ENCODE results near the gene IL23A. TPM values are rescaled to one million over a fixed set of nuclear protein-coding genes. Genes with fewer than 3 reads are reported as not detected.

The IL23A gene
- polyA plus RNA-seq, 3 donors, result 1.0 to 4.8 (median 1.6) TPM

GRCh38 chr12:56362130-56363059, 23.7 kb downstream of the IL23A start, which contains the start of gene APOF:
TSS of gene APOF (minus strand) at chr12:56362857. CDS start at chr12:56362745, 112 bp downstream.
- peaks cover 15% of the 10 kb centered on the region for H4K20me1 ChIP-seq (ENCODE audit: insufficient read depth, low read length)
- H3K4me3 ChIP-seq (replicated peaks in 1 of 3; ENCODE audit: low read depth in 2 of 3, low read length in 3 of 3), result no peak within 1 kb of the TSS
- H3K36me3 ChIP-seq (replicated peaks in 1 of 2; ENCODE audit: control insufficient read depth in 1 of 2, insufficient read depth in 2 of 2, low read length in 2 of 2), result no peaks in the 10 kb centered on the region
- no peak within 1 kb of the TSS for H3K4me2 ChIP-seq (replicated peaks; ENCODE audit: extremely low read depth, low read length, poor library complexity, severe bottlenecking)
- intact Hi-C loops (cut with micrococcal nuclease), result loop anchor here (5.0 to 10.0 kb wide), 3 partner anchors 45 to 102 kb away; partner anchors contain the start of genes CNPY2 (in 2 of the 2), MIP (in 1 of the 2) and SPRYD4 (in 1 of the 2)
- H3K79me2 ChIP-seq (ENCODE audit: insufficient read depth, low read length), result peaks cover 29% of the 10 kb centered on the region
- 95% methylated on average over 3 of the region's 10 CpGs for WGBS (ENCODE audit: insufficient coverage)
- H3K27ac ChIP-seq (ENCODE audit: low read depth in 1 of 2, low read length in 2 of 2), result no peak within 1 kb of the TSS
- peaks cover 19 to 23% of the 10 kb centered on the region in 2 donors for H3K4me1 ChIP-seq (ENCODE audit: control insufficient read depth in 1 of 2, insufficient read depth in 2 of 2, low read length in 2 of 2)
- Mint-ChIP-seq H3K9me3 (no peaks in the 10 kb centered on the region), H3K27me3 (ENCODE audit: low read depth in 3 of 3) (peaks cover 0 to 2% (median 1%) of the 10 kb centered on the region in 3 donors), H3K36me3 (peaks cover 1 to 7% of the 10 kb centered on the region in 2 donors), H3K4me1 (peaks cover 26% of the 10 kb centered on the region), H3K4me3 (no peak within 1 kb of the TSS), H3K27ac (peak within 1 kb of the TSS in 1 of 7 donors; percentile 21)
- H3K9ac ChIP-seq (ENCODE audit: insufficient read depth, low read length, poor library complexity, severe bottlenecking), result no peak within 1 kb of the TSS
- no peak for TF ChIP-seq CTCF (IDR thresholded peaks at IDR 0.05)
- no peaks in the 10 kb centered on the region for H3K27me3 ChIP-seq (ENCODE audit: control insufficient read depth in 2 of 2, insufficient read depth in 2 of 2, low read length in 2 of 2)
- DNase-seq, result no peak
- H3K9me3 ChIP-seq (replicated peaks in 1 of 2; ENCODE audit: control insufficient read depth in 1 of 2, insufficient read depth in 1 of 2, low read length in 2 of 2), result no peaks in the 10 kb centered on the region
- peak within 1 kb of the TSS; percentile 36 for H2AFZ ChIP-seq (ENCODE audit: insufficient read depth, low read depth, low read length, poor library complexity, severe bottlenecking)

GRCh38 chr12:56366948-56367347, 28.3 kb downstream of the IL23A start:
- no peak overlapping the region for H3K9ac ChIP-seq (ENCODE audit: insufficient read depth, low read length, poor library complexity, severe bottlenecking)
- peaks cover 0 to 1% of the 10 kb centered on the region in 2 donors for H3K9me3 ChIP-seq (replicated peaks in 1 of 2; ENCODE audit: control insufficient read depth in 1 of 2, insufficient read depth in 1 of 2, low read length in 2 of 2)
- H3K27ac Mint-ChIP-seq, result no peak overlapping the region
- no peak overlapping the region for H3K4me3 ChIP-seq (replicated peaks in 1 of 3; ENCODE audit: low read depth in 2 of 3, low read length in 3 of 3)
- no peaks in the 10 kb centered on the region for H3K27me3 ChIP-seq (ENCODE audit: control insufficient read depth in 2 of 2, insufficient read depth in 2 of 2, low read length in 2 of 2)
- H3K36me3 Mint-ChIP-seq, result no peaks in the 10 kb centered on the region
- no peaks in the 10 kb centered on the region for H4K20me1 ChIP-seq (ENCODE audit: insufficient read depth, low read length)
- intact Hi-C loops (cut with micrococcal nuclease), result loop anchor here (10.0 kb wide), 2 partner anchors 88 to 98 kb away; partner anchors contain the start of genes MIP (in 1 of the 2) and SPRYD4 (in 1 of the 2)
- no peak overlapping the region for H3K4me2 ChIP-seq (replicated peaks; ENCODE audit: extremely low read depth, low read length, poor library complexity, severe bottlenecking)
- no CpG with 5 or more reads among the region's 3 CpGs for WGBS (ENCODE audit: insufficient coverage)
- TF ChIP-seq CTCF (IDR thresholded peaks at IDR 0.05), result no peak
- H3K27ac ChIP-seq (ENCODE audit: low read depth in 1 of 2, low read length in 2 of 2), result no peak overlapping the region
- H3K36me3 ChIP-seq (replicated peaks in 1 of 2; ENCODE audit: control insufficient read depth in 1 of 2, insufficient read depth in 2 of 2, low read length in 2 of 2), result no peaks in the 10 kb centered on the region
- H3K4me1 Mint-ChIP-seq, result no peaks in the 10 kb centered on the region
- H3K27me3 Mint-ChIP-seq (ENCODE audit: low read depth in 3 of 3), result peaks cover 0 to 2% (median 1%) of the 10 kb centered on the region in 3 donors
- no peak for DNase-seq
- no peak overlapping the region for H3K4me3 Mint-ChIP-seq
- H3K79me2 ChIP-seq (ENCODE audit: insufficient read depth, low read length), result no peaks in the 10 kb centered on the region
- no peaks in the 10 kb centered on the region for H3K4me1 ChIP-seq (ENCODE audit: control insufficient read depth in 1 of 2, insufficient read depth in 2 of 2, low read length in 2 of 2)
- H2AFZ ChIP-seq (ENCODE audit: insufficient read depth, low read depth, low read length, poor library complexity, severe bottlenecking), result no peak overlapping the region
- H3K9me3 Mint-ChIP-seq, result peaks cover 0 to 6% (median 3%) of the 10 kb centered on the region in 7 donors

All from CD14-positive monocyte (primary cell).